Measurements from ENCODE around the gene EDN1.

- TF ChIP-seq CTCF (IDR thresholded peaks at IDR 0.05) (no peak), POLR2A (IDR thresholded peaks at IDR 0.05) (no peak)
These were observed 3.2 kb downstream of the EDN1 start for GRCh38 chr6:12293235-12293930.
